GM12878 (cell line): ENCODE measurements around the gene HTR4. TPM values are rescaled to one million over a fixed set of nuclear protein-coding genes. Genes with fewer than 3 reads are reported as not detected.

Source experiments
- ATAC-seq: fragments of 200-7000 bp; cut with Tn5 transposase; 3 replicates; pipeline ENCODE4 v1.9.1; 2020; ENCODE audit warnings: mild to moderate bottlenecking, moderate library complexity
- BruUV-seq: library from RNA; stranded (reverse); fragments of 400-500 nt; replicated peaks from 2 replicates; lab custom pipeline; 2021; lab: Mats Ljungman, UMichigan
- CTCF ChIA-PET: fragments of 300-600 bp; sonication (Branson Sonifier 250); formaldehyde crosslinking; extraction: SDS; loops from one replicate; lab custom pipeline; 2021; ENCODE audit warnings: inconsistent platforms; lab: Yijun Ruan, JAX
- POLR2A ChIA-PET: fragments of 350-600 bp; formaldehyde crosslinking; extraction: SDS; loops from one replicate; lab custom pipeline; 2021; ENCODE audit warnings: inconsistent platforms; lab: Charles Lee
- RAD21 ChIA-PET: fragments of 300-600 bp; sonication (Branson Sonifier 250); formaldehyde crosslinking; loops from one replicate; lab custom pipeline; 2023; ENCODE audit warnings: antibody characterized with exemption; ENCODE audit not compliant: unreplicated experiment; lab: Charles Lee
- SMC1A ChIA-PET: fragments of 300-600 bp; sonication (Branson Sonifier 250); formaldehyde crosslinking; loops from one replicate; lab custom pipeline; 2023; ENCODE audit not compliant: unreplicated experiment, uncharacterized antibody; lab: Charles Lee
- DNase-seq: peaks from one replicate; pipeline ENCODE4 v3.0.0-alpha.2; 2011; ENCODE audit warnings: low read depth, low spot score
- FAIRE-seq: peaks from 3 replicates; lab custom pipeline; 2011; peaks lifted over from hg19 to GRCh38; lab: Jason Lieb, UNC
- H2AFZ ChIP-seq: 2 replicates; pipeline ENCODE4 v1.6.0; 2011; ENCODE audit warnings: low read depth, low read length, control low read depth; ENCODE audit not compliant: control insufficient read depth
- H3K27ac ChIP-seq: 2 replicates; pipeline ENCODE4 v1.5.1; 2011; ENCODE audit warnings: control low read depth; ENCODE audit not compliant: control insufficient read depth, insufficient read depth
- H3K27me3 ChIP-seq, 2 experiments: replicated peaks in 1 of 2; 2 replicates each; pipeline versions ENCODE4 v1.6.0 to v1.6.1; 2011; ENCODE audit warnings: low read length in 1 of 2; ENCODE audit not compliant: control insufficient read depth in 2 of 2, insufficient read depth in 2 of 2
- H3K36me3 ChIP-seq, 2 experiments: 2 replicates each; pipeline ENCODE4 v1.5.1; 2011; ENCODE audit warnings: low read length in 1 of 2; ENCODE audit not compliant: control insufficient read depth in 2 of 2, insufficient read depth in 2 of 2
- H3K4me1 ChIP-seq: 2 replicates; pipeline ENCODE4 v1.6.1; 2011; ENCODE audit warnings: mild to moderate bottlenecking, low read length, moderate library complexity, mixed read lengths; ENCODE audit not compliant: control insufficient read depth, insufficient read depth
- H3K4me2 ChIP-seq: 2 replicates; pipeline ENCODE4 v1.6.0; 2011; ENCODE audit warnings: control low read depth; ENCODE audit not compliant: control insufficient read depth, insufficient read depth
- H3K4me3 ChIP-seq: fragments of 200-600 bp; sonication (generic); 2 replicates; pipeline ENCODE4 v1.5.1; 2016
- H3K79me2 ChIP-seq: 2 replicates; pipeline ENCODE4 v1.6.0; 2011; ENCODE audit warnings: low read length; ENCODE audit not compliant: control insufficient read depth, insufficient read depth
- H3K9ac ChIP-seq: 2 replicates; pipeline ENCODE4 v1.8.0; 2011; ENCODE audit warnings: low read length, control low read depth, mixed read lengths; ENCODE audit not compliant: control insufficient read depth, insufficient read depth
- H3K9me3 ChIP-seq: replicated peaks from 3 replicates; pipeline ENCODE4 v1.5.1; 2011; ENCODE audit warnings: mild to moderate bottlenecking, low read length; ENCODE audit not compliant: control insufficient read depth, insufficient read depth
- H4K20me1 ChIP-seq: 2 replicates; pipeline ENCODE4 v1.6.0; 2011; ENCODE audit not compliant: control insufficient read depth, insufficient read depth
- ASH2L ChIP-seq: fragments of 300-600, 200-600 bp; sonication (generic); IDR thresholded peaks from 2 replicates; pipeline ENCODE4 v1.6.1; 2017; ENCODE audit warnings: low read depth, mild to moderate bottlenecking, borderline replicate concordance
- EGR1 ChIP-seq, 2 experiments: IDR thresholded peaks; 1 replicate in 1 of 2; 2 replicates in 1 of 2; pipeline ENCODE4 v1.6.1; 2011 to 2012; ENCODE audit warnings: low read depth in 2 of 2, low read length in 2 of 2, borderline replicate concordance in 1 of 2, mild to moderate bottlenecking in 1 of 2, moderate library complexity in 1 of 2
- HDGF ChIP-seq: fragments of 450-650 bp; IDR thresholded peaks from 2 replicates; pipeline ENCODE4 v1.6.1; 2016; ENCODE audit warnings: antibody characterized with exemption
- IKZF1 ChIP-seq: fragments of 450-650 bp; conservative IDR thresholded peaks from 2 replicates; pipeline ENCODE4 v1.6.1; 2017; ENCODE audit warnings: antibody characterized with exemption, mild to moderate bottlenecking
- POLR2AphosphoS5 ChIP-seq: IDR thresholded peaks from 2 replicates; pipeline ENCODE4 v1.6.1; 2011; ENCODE audit warnings: mild to moderate bottlenecking, low read length, inconsistent platforms
- RAD21 ChIP-seq: IDR thresholded peaks from 2 replicates; pipeline ENCODE4 v1.6.1; 2011; ENCODE audit warnings: mild to moderate bottlenecking, low read depth, low read length, moderate library complexity; ENCODE audit not compliant: insufficient read depth
- RB1 ChIP-seq: fragments of 450-650 bp; formaldehyde crosslinking; IDR thresholded peaks from 2 replicates; pipeline ENCODE4 v1.6.1; 2017; ENCODE audit warnings: mild to moderate bottlenecking, borderline replicate concordance
- SMC3 ChIP-seq: IDR thresholded peaks from 2 replicates; pipeline ENCODE4 v1.6.1; 2011; ENCODE audit warnings: low read length, improper control_type of control experiment, borderline replicate concordance
- YY1 ChIP-seq: IDR thresholded peaks from 2 replicates; pipeline ENCODE4 v1.6.1; 2011; ENCODE audit warnings: low read depth, mild to moderate bottlenecking, low read length
- WGBS: methylation state at CpG from one replicate; pipeline ENCODE4 v1.1.6; 2016; ENCODE audit warnings: low lambda C conversion rate; ENCODE audit not compliant: insufficient replicate concordance, insufficient coverage; ENCODE audit errors: missing lambda C conversion rate; 5-methylcytosine and 5-hydroxymethylcytosine counted together
- in situ Hi-C: fragments of 300-500 bp; cut with MboI; formaldehyde crosslinking; loops from 9 replicates; pipeline ENCODE4 v1.14.3; 2018; ENCODE audit warnings: mixed read lengths
- intact Hi-C: fragments of 100-400 bp; cut with micrococcal nuclease; formaldehyde crosslinking; loops from one replicate; pipeline ENCODE4 v1.14.2; 2022; ENCODE audit not compliant: unreplicated experiment
- polyA plus RNA-seq, 11 experiments: library from polyadenylated mRNA; depleted of rRNA in 4 of 11; unstranded in 6 of 11; stranded (reverse) in 5 of 11; fragments of >200 nt; fragmentation: Nextera tagmentation in 4 of 11; fragmentation: Illumina TruSeq in 1 of 11; extraction: Ambion mirVana in 4 of 11; extraction: Trizol in 1 of 11; gene quantifications; 1 replicate in 1 of 11; 2 replicates in 10 of 11; pipeline versions ENCODE4 v1.2.1 to v1.2.3, GENCODE V29; 2011 to 2016; ENCODE audit warnings: inconsistent platforms in 2 of 11, missing spikeins in 2 of 11, low read depth in 1 of 11
- total RNA-seq, 4 experiments: library from RNA; depleted of rRNA in 3 of 4; stranded (reverse); fragments of >200 nt in 3 of 4; fragmentation: Illumina TruSeq in 1 of 4; extraction: Trizol in 1 of 4; gene quantifications; 2 replicates each; pipeline versions ENCODE4 v1.2.1 to v1.2.3, GENCODE V29; 2013 to 2021
- TF ChIP-seq, protein P1 (sequence below), 3 experiments: IDR thresholded peaks in 2 of 3; conservative IDR thresholded peaks in 1 of 3; 2 replicates each; pipeline ENCODE4 v1.5.1; 2011; ENCODE audit warnings: low read depth in 3 of 3, low read length in 3 of 3, mild to moderate bottlenecking in 3 of 3, control low read depth in 2 of 3, moderate library complexity in 2 of 3, inconsistent platforms in 1 of 3, mixed read lengths in 1 of 3; ENCODE audit not compliant: control insufficient read depth in 2 of 3, insufficient read depth in 1 of 3; ENCODE audit errors: extremely low read depth in 1 of 3

The HTR4 gene
- total and polyA plus RNA-seq, 10 of the 15 experiments (the other 5 are each of a cell fraction or from before 2014, with no cell fraction given) = not detected

DNA sequence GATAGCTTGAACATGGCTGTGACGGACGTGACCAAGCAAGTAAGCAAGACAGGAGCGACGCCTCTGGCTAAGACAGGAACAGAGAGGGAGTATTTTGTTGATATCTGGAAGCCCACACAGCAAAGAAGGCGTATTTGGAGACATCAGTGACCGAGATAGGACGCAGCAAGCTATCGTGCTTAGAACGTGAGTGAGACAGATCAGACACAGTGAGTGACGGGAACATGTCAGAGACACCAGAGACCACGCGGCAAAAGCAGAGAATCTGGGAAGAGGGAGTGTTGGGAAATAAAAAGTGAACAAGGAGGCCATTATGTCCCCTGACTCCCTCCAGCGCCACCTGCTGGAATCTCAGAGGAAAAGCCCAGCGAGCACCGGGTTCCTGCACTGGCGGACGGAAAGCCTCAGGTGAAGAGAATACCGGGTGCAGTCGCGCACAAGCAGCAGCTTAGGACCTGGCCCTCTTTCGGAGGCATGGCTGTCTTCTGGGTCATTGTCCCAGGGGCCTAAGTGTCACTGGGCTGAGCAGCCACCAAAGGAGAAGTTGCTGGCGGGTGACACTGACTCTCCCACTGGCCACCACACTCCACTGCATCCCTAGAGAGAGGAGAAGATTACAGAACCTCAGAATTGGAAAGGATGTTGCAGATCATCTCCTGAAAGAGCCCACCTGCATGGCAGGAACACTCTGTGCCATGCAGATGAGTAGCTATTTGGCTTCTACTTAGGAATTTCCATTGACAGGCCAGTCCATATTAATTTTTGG lies 171.4 kb downstream of the HTR4 start:
- H4K20me1 ChIP-seq = no peaks in the 10 kb centered on the region
- RAD21 ChIA-PET = interaction anchor here (1.3 to 1.4 kb wide), 2 partner anchors 248 to 303 kb away, joined by 4 read pairs; no protein-coding TSS in a partner anchor
- no peaks in the 10 kb centered on the region for H3K9me3 ChIP-seq
- intact Hi-C loops = loop anchor here (2.0 to 10.0 kb wide), 3 partner anchors 188 to 536 kb away; no protein-coding TSS in a partner anchor
- TF ChIP-seq POLR2AphosphoS5 (no peak), SMC3 (peak; percentile 62), ASH2L (no peak), HDGF (peak; percentile 48; the same call in 1 of the 2 replicates), RB1 (no peak), RAD21 (0 out of 2 replicates have a peak, but pooled peaks have one; percentile 21), YY1 (peak; percentile 85), EGR1 (IDR thresholded peaks at IDR 0.05; ENCODE audit: borderline replicate concordance in 1 of 2, low read depth in 2 of 2, low read length in 2 of 2) (no peak), IKZF1 (no peak)
- TF ChIP-seq, protein P1, sequence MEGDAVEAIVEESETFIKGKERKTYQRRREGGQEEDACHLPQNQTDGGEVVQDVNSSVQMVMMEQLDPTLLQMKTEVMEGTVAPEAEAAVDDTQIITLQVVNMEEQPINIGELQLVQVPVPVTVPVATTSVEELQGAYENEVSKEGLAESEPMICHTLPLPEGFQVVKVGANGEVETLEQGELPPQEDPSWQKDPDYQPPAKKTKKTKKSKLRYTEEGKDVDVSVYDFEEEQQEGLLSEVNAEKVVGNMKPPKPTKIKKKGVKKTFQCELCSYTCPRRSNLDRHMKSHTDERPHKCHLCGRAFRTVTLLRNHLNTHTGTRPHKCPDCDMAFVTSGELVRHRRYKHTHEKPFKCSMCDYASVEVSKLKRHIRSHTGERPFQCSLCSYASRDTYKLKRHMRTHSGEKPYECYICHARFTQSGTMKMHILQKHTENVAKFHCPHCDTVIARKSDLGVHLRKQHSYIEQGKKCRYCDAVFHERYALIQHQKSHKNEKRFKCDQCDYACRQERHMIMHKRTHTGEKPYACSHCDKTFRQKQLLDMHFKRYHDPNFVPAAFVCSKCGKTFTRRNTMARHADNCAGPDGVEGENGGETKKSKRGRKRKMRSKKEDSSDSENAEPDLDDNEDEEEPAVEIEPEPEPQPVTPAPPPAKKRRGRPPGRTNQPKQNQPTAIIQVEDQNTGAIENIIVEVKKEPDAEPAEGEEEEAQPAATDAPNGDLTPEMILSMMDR (IDR thresholded peaks at IDR 0.05 in 2 of 3, conservative IDR thresholded peaks at IDR 0.05 in 1 of 3; ENCODE audit: control insufficient read depth in 2 of 3, extremely low read depth in 1 of 3, insufficient read depth in 1 of 3, low read depth in 3 of 3, low read length in 3 of 3) = peak; percentile 72 to 86 (median 74)
- TF ChIP-seq, all 136 proteins: peak for 5
- SMC1A ChIA-PET = interaction anchor here (1.0 to 1.1 kb wide), 2 partner anchors 296 to 956 kb away, joined by 3 read pairs; no protein-coding TSS in a partner anchor
- H3K9ac ChIP-seq = no peak overlapping the region
- peak; percentile 7 for FAIRE-seq
- POLR2A ChIA-PET = no interaction called here
- no peak overlapping the region for H3K4me3 ChIP-seq
- CTCF ChIA-PET = interaction anchor here (0.9 to 3.2 kb wide), 12 partner anchors 9 to 303 kb away, joined by 3 to 11 read pairs (median 4); no protein-coding TSS in a partner anchor
- peak; percentile 1 for DNase-seq
- no TSS peak for BruUV-seq
- ATAC-seq = peak; percentile 98
- H3K27me3 ChIP-seq = no peaks in the 10 kb centered on the region
- H3K79me2 ChIP-seq = no peaks in the 10 kb centered on the region
- H3K27ac ChIP-seq = no peak overlapping the region
- 19% methylated on average over 22 of the region's 22 CpGs for WGBS
- in situ Hi-C loops = loop anchor here (25.0 kb wide), 1 partner anchor 296 kb away; no protein-coding TSS in a partner anchor
- no peak overlapping the region for H3K4me2 ChIP-seq
- H2AFZ ChIP-seq = peak overlapping the region; percentile 53
- H3K36me3 ChIP-seq = no peaks in the 10 kb centered on the region
- no peaks in the 10 kb centered on the region for H3K4me1 ChIP-seq
